ENCODE measurements around the gene CD2BP2.
A peak's percentile ranks its signal among the peaks of the same experiment; 100 is the strongest.
"Not testable (repeated sequence)": the region's sequence is repeated elsewhere in the genome, so short reads cannot be mapped to it uniquely, and the experiment has no call there.

Gene CD2BP2

DNA sequence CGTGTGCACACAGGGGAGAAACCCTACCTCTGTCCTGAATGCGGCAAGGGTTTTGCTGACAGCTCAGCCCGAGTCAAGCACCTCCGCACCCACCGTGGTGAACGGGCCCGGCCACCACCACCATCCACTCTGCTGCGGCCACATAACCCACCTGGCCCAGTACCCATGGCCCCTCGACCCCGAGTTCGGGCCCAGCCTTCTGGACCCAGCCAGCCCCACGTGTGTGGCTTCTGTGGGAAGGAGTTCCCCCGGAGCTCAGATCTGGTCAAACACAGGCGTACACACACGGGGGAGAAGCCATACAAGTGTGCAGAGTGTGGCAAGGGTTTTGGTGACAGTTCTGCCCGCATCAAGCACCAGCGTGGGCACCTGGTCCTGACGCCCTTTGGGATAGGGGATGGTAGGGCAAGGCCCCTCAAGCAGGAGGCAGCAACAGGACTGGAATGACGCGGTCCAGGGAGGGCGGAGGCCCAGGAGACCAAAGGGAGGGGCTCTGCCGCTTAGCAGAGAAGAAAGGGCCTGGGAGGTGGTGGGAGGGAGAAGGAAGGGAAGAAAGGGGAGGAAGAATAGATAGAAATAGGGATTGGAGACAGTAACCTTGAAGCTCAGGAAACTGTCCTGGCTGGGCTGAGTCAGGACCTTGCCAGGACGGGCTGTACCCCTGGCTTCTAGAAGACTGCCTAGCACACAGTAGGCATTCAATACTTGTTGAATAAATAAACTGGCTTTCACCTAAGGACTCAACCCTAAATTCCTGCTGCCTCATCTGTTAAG, 43.7 kb upstream of the CD2BP2 start:
- Histone ChIP-seq H3K27ac (ENCODE audit: low read depth, low read length) (no peak overlapping the region), H2AFZ (ENCODE audit: low read depth, low read length, severe bottlenecking) (no peak overlapping the region), H3K27me3 (ENCODE audit: low read length) (no peaks in the 10 kb centered on the region), H3K79me2 (ENCODE audit: insufficient read depth, low read length) (peaks cover 13% of the 10 kb centered on the region; the same call in 1 of the 2 replicates), H3K4me2 (ENCODE audit: low read depth, low read length, poor library complexity, severe bottlenecking) (no peak overlapping the region), H3K4me3 (ENCODE audit: insufficient read depth, low read length, poor library complexity, severe bottlenecking) (no peak overlapping the region), H3K9ac (ENCODE audit: low read length) (no peak overlapping the region), H3K36me3 (ENCODE audit: low read length) (no peaks in the 10 kb centered on the region), H3K9me3 (ENCODE audit: insufficient read depth, low read length) (no peaks in the 10 kb centered on the region), H3F3A (ENCODE audit: insufficient read depth) (peaks cover 8% of the 10 kb centered on the region; the same call in 1 of the 2 replicates), H3K9me2 (replicated peaks; ENCODE audit: insufficient read depth, low read length) (no peaks in the 10 kb centered on the region), H4K20me1 (ENCODE audit: low read depth, low read length) (no peaks in the 10 kb centered on the region)
- no peak for TF ChIP-seq EZH2phosphoT487 (conservative IDR thresholded peaks at IDR 0.05; ENCODE audit: low read length)
- TF ChIP-seq, protein P1, sequence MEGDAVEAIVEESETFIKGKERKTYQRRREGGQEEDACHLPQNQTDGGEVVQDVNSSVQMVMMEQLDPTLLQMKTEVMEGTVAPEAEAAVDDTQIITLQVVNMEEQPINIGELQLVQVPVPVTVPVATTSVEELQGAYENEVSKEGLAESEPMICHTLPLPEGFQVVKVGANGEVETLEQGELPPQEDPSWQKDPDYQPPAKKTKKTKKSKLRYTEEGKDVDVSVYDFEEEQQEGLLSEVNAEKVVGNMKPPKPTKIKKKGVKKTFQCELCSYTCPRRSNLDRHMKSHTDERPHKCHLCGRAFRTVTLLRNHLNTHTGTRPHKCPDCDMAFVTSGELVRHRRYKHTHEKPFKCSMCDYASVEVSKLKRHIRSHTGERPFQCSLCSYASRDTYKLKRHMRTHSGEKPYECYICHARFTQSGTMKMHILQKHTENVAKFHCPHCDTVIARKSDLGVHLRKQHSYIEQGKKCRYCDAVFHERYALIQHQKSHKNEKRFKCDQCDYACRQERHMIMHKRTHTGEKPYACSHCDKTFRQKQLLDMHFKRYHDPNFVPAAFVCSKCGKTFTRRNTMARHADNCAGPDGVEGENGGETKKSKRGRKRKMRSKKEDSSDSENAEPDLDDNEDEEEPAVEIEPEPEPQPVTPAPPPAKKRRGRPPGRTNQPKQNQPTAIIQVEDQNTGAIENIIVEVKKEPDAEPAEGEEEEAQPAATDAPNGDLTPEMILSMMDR (IDR thresholded peaks at IDR 0.05; ENCODE audit: insufficient read depth, low read length, poor library complexity, severe bottlenecking): no peak

DNA sequence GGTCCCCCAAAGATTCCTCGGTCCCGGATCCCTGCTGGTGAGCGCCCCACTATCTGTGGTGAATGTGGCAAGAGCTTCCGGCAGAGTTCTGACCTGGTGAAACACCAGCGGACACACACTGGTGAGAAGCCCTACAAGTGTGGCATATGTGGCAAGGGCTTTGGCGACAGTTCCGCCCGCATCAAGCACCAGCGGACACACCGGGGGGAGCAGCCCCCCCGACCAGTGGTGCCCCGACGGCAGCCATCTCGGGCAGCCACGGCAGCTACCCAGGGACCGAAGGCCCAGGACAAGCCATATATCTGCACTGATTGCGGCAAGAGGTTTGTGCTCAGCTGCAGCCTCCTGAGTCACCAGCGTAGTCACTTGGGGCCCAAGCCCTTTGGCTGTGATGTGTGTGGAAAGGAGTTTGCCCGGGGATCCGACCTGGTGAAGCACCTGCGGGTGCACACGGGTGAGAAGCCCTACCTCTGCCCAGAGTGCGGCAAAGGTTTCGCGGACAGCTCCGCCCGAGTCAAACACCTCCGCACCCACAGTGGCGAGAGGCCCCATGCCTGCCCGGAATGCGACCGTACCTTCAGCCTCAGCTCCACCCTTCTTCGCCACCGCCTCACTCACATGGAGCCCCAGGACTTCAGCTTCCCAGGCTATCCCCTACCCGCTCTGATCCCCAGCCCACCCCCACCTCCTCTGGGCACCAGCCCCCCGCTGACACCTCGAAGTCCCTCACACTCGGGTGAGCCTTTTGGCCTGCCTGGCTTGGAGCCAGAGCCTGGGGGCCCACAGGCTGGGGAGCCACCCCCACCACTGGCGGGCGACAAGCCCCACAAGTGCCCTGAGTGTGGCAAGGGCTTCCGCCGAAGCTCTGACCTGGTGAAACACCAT, 42.9 kb upstream of the CD2BP2 start:
- H3K79me2 ChIP-seq (ENCODE audit: insufficient read depth, low read length): peaks cover 13% of the 10 kb centered on the region; the same call in 1 of the 2 replicates
- H3K4me3 ChIP-seq (ENCODE audit: insufficient read depth, low read length, poor library complexity, severe bottlenecking): no peak overlapping the region
- no peak overlapping the region for H3K27ac ChIP-seq (ENCODE audit: low read depth, low read length)
- H3K4me2 ChIP-seq (ENCODE audit: low read depth, low read length, poor library complexity, severe bottlenecking): no peak overlapping the region
- no peaks in the 10 kb centered on the region for H4K20me1 ChIP-seq (ENCODE audit: low read depth, low read length)
- no peak overlapping the region for H3K9ac ChIP-seq (ENCODE audit: low read length)
- H3F3A ChIP-seq (ENCODE audit: insufficient read depth): peaks cover 8% of the 10 kb centered on the region; the same call in 1 of the 2 replicates
- H3K36me3 ChIP-seq (ENCODE audit: low read length): no peaks in the 10 kb centered on the region
- no peaks in the 10 kb centered on the region for H3K27me3 ChIP-seq (ENCODE audit: low read length)
- no peaks in the 10 kb centered on the region for H3K9me3 ChIP-seq (ENCODE audit: insufficient read depth, low read length)
- TF ChIP-seq, protein P1 (IDR thresholded peaks at IDR 0.05; ENCODE audit: insufficient read depth, low read length, poor library complexity, severe bottlenecking): no peak
- TF ChIP-seq EZH2phosphoT487 (conservative IDR thresholded peaks at IDR 0.05; ENCODE audit: low read length): no peak
- no peaks in the 10 kb centered on the region for H3K9me2 ChIP-seq (replicated peaks; ENCODE audit: insufficient read depth, low read length)
- no peak overlapping the region for H2AFZ ChIP-seq (ENCODE audit: low read depth, low read length, severe bottlenecking)

DNA sequence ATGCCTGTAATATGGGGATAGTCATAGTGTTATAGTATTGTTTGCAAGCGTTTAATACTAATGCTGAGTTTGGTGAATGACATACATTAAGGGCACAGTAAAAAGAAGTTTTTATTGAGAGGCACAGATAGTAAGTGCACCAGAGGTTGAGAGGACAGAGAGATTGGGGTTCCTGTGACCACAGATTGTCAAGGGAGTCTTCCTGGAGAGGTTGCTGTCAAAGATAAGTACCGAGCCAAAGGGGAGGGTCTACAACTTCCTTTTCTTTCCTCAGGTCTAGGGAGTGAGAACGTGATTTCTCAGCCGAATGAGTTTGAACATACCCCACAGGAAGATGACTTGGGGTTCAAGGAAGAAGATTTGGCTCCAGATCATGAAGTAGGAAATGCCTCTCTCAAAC, 41.9 kb upstream of the CD2BP2 start:
- Histone ChIP-seq H3K4me2 (ENCODE audit: low read depth, low read length, poor library complexity, severe bottlenecking) (no peak overlapping the region), H3K4me3 (ENCODE audit: insufficient read depth, low read length, poor library complexity, severe bottlenecking) (no peak overlapping the region), H3K79me2 (ENCODE audit: insufficient read depth, low read length) (peaks cover 13% of the 10 kb centered on the region; the same call in 1 of the 2 replicates), H3K27me3 (ENCODE audit: low read length) (no peaks in the 10 kb centered on the region), H3K9me3 (ENCODE audit: insufficient read depth, low read length) (no peaks in the 10 kb centered on the region), H3K36me3 (ENCODE audit: low read length) (no peaks in the 10 kb centered on the region), H3F3A (ENCODE audit: insufficient read depth) (peaks cover 8% of the 10 kb centered on the region; the same call in 1 of the 2 replicates), H3K27ac (ENCODE audit: low read depth, low read length) (no peak overlapping the region), H2AFZ (ENCODE audit: low read depth, low read length, severe bottlenecking) (no peak overlapping the region), H4K20me1 (ENCODE audit: low read depth, low read length) (no peaks in the 10 kb centered on the region), H3K9ac (ENCODE audit: low read length) (no peak overlapping the region), H3K9me2 (replicated peaks; ENCODE audit: insufficient read depth, low read length) (no peaks in the 10 kb centered on the region)
- TF ChIP-seq, protein P1 (IDR thresholded peaks at IDR 0.05; ENCODE audit: insufficient read depth, low read length, poor library complexity, severe bottlenecking): no peak
- no peak for TF ChIP-seq EZH2phosphoT487 (conservative IDR thresholded peaks at IDR 0.05; ENCODE audit: low read length)

DNA sequence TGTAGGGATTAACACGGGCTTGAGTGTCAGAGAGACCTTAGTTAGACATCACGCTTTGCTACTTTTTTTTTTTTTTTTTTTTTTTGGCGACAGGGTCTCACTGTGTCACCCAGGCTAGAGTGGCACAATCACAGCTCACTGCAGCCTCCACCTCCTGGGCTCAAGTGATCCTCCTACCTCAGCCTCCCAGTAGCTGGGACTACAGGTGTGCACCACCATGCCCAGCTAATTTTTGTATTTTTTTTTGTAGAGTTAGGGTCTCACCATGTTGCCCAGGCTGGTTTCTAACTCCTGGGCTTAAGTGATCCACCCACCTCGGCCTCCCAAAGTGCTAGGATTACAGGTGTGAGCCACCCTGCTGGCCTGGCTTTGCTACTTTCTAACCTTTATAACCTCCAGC, 41.5 kb upstream of the CD2BP2 start:
- H3K4me2 ChIP-seq (ENCODE audit: low read depth, low read length, poor library complexity, severe bottlenecking): peak overlapping the region; percentile 82

More for the DNA sequence above, 41.5 kb upstream of the CD2BP2 start:
- not testable (repeated sequence) for H3K4me3 ChIP-seq (ENCODE audit: insufficient read depth, low read length, poor library complexity, severe bottlenecking); H3K9ac ChIP-seq (ENCODE audit: low read length); H3K9me3 ChIP-seq (ENCODE audit: insufficient read depth, low read length); H2AFZ ChIP-seq (ENCODE audit: low read depth, low read length, severe bottlenecking); H3K36me3 ChIP-seq (ENCODE audit: low read length); H4K20me1 ChIP-seq (ENCODE audit: low read depth, low read length); H3F3A ChIP-seq (ENCODE audit: insufficient read depth); H3K9me2 ChIP-seq (replicated peaks; ENCODE audit: insufficient read depth, low read length); H3K27ac ChIP-seq (ENCODE audit: low read depth, low read length); H3K27me3 ChIP-seq (ENCODE audit: low read length)
- H3K79me2 ChIP-seq (ENCODE audit: insufficient read depth, low read length): peaks cover 13% of the 10 kb centered on the region; the same call in 1 of the 2 replicates

Data from SU-DHL-6 (cell line).